Spleen (tissue), 7 donors: ENCODE measurements around the gene STAT6.

Experiments used
- POLR2A ChIP-seq, 3 donors: fragments of 450-650 bp; IDR thresholded peaks; one replicate each; pipeline ENCODE4 v1.5.1; 2017; ENCODE audit warnings: antibody characterized with exemption in 3 of 3, mild to moderate bottlenecking in 1 of 3
- POLR2AphosphoS5 ChIP-seq, 3 donors: sonication (generic); formaldehyde crosslinking; IDR thresholded peaks; one replicate each; pipeline ENCODE4 v1.5.1; 2017; ENCODE audit warnings: antibody characterized with exemption in 3 of 3
- TF ChIP-seq, protein P1 (sequence below), 11 experiments: fragments of 200-600 bp in 7 of 11; fragments of 450-650 bp in 4 of 11; sonication (generic) in 4 of 11; IDR thresholded peaks in 8 of 11; conservative IDR thresholded peaks in 3 of 11; 1 replicate in 7 of 11; 2 replicates in 4 of 11; pipeline versions ENCODE4 v1.4.0 to v1.8.0; 2016 to 2021; ENCODE audit warnings: antibody characterized with exemption in 11 of 11, inconsistent platforms in 4 of 11, mild to moderate bottlenecking in 1 of 11
- donor health status: DM: no; HTN: no; CAD: no; lungs with moderate emphysema.
- donor health status: DM: no; HTN: no; CAD: no.
- donor health status: DM: no; HTN: no; CAD: no.

DNA sequence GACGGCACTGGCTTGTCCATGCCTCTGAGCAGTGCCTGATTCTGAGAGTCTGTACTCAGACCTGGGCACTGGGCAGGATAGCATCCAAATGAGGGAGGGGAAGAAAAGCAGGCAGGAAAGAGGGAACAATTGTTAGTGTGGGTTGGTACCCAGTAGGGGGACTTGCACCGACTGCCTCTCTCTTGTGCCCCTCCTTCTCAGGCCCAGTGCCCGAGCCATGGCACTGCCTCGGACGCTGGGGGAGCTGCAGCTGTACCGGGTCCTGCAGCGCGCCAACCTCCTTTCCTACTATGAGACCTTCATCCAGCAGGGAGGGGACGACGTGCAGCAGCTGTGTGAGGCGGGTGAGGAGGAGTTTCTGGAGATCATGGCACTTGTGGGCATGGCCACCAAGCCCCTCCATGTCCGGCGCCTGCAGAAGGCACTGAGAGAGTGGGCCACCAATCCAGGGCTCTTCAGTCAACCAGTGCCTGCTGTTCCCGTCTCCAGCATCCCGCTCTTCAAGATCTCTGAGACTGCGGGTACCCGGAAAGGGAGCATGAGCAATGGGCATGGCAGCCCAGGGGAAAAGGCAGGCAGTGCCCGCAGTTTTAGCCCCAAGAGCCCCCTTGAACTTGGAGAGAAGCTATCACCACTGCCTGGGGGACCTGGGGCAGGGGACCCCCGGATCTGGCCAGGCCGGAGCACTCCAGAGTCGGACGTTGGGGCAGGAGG, 20.1 kb downstream of the STAT6 start:
- TF ChIP-seq, protein P1, sequence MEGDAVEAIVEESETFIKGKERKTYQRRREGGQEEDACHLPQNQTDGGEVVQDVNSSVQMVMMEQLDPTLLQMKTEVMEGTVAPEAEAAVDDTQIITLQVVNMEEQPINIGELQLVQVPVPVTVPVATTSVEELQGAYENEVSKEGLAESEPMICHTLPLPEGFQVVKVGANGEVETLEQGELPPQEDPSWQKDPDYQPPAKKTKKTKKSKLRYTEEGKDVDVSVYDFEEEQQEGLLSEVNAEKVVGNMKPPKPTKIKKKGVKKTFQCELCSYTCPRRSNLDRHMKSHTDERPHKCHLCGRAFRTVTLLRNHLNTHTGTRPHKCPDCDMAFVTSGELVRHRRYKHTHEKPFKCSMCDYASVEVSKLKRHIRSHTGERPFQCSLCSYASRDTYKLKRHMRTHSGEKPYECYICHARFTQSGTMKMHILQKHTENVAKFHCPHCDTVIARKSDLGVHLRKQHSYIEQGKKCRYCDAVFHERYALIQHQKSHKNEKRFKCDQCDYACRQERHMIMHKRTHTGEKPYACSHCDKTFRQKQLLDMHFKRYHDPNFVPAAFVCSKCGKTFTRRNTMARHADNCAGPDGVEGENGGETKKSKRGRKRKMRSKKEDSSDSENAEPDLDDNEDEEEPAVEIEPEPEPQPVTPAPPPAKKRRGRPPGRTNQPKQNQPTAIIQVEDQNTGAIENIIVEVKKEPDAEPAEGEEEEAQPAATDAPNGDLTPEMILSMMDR (IDR thresholded peaks at IDR 0.05 in 8 of 11, conservative IDR thresholded peaks at IDR 0.05 in 3 of 11) = no peak
- TF ChIP-seq POLR2A (IDR thresholded peaks at IDR 0.05) (no peak), POLR2AphosphoS5 (IDR thresholded peaks at IDR 0.05) (peak in 1 of 3 donors; percentile 37)
